Measurements from ENCODE around the gene TK2. TPM values are rescaled to one million over a fixed set of nuclear protein-coding genes. Genes with fewer than 3 reads are reported as not detected.

The TK2 gene
- total and polyA plus RNA-seq, 7 donors = 9.6 to 32.7 (median 17.6) TPM

GRCh38 chr16:66490774-66491715 is 58.9 kb downstream of the TK2 start:
- intact Hi-C loops (cut with DNase I) = no loop called here
- peak; percentile 57 for DNase-seq

GRCh38 chr16:66489818-66490217 is 60.1 kb downstream of the TK2 start:
- Histone ChIP-seq H3K27ac (no peak overlapping the region), H3K4me3 (no peak overlapping the region), H3K27me3 (no peaks in the 10 kb centered on the region), H3K36me3 (peaks cover 0 to 3% (median 0%) of the 10 kb centered on the region in 4 donors), H3K4me1 (peaks cover 0 to 14% (median 12%) of the 10 kb centered on the region in 4 donors), H3K9me3 (no peaks in the 10 kb centered on the region)
- peak; percentile 36 for DNase-seq
- intact Hi-C loops (cut with DNase I) = no loop called here
- TF ChIP-seq POLR2A (IDR thresholded peaks at IDR 0.05) (no peak), CTCF (IDR thresholded peaks at IDR 0.05) (no peak), POLR2AphosphoS5 (IDR thresholded peaks at IDR 0.05) (no peak), EP300 (IDR thresholded peaks at IDR 0.05) (no peak)
- WGBS, 2 donors = 91 to 96% methylated on average over 5 of the region's 5 CpGs

More at GRCh38 chr16:66490774-66491715, 58.9 kb downstream of the TK2 start:
- Histone ChIP-seq H3K9me3 (no peaks in the 10 kb centered on the region), H3K27ac (no peak overlapping the region), H3K27me3 (no peaks in the 10 kb centered on the region), H3K36me3 (no peaks in the 10 kb centered on the region), H3K4me3 (no peak overlapping the region), H3K4me1 (peaks cover 0 to 14% (median 12%) of the 10 kb centered on the region in 4 donors)
- WGBS, 2 donors = 71 to 88% methylated on average over 8 of the region's 8 CpGs
- TF ChIP-seq POLR2A (IDR thresholded peaks at IDR 0.05) (no peak), CTCF (IDR thresholded peaks at IDR 0.05) (no peak), EP300 (IDR thresholded peaks at IDR 0.05) (no peak), POLR2AphosphoS5 (IDR thresholded peaks at IDR 0.05) (no peak)

- Histone ChIP-seq H3K36me3 (peaks cover 0 to 7% (median 0%) of the 10 kb centered on the region in 4 donors), H3K27me3 (no peaks in the 10 kb centered on the region), H3K4me3 (no peak overlapping the region), H3K4me1 (peaks cover 0 to 14% (median 12%) of the 10 kb centered on the region in 4 donors), H3K27ac (no peak overlapping the region), H3K9me3 (no peaks in the 10 kb centered on the region)
- intact Hi-C loops (cut with DNase I) = no loop called here
- no peak for TF ChIP-seq POLR2A (IDR thresholded peaks at IDR 0.05)
- TF ChIP-seq CTCF (IDR thresholded peaks at IDR 0.05) = no peak
- no peak for TF ChIP-seq POLR2AphosphoS5 (IDR thresholded peaks at IDR 0.05)
- TF ChIP-seq EP300 (IDR thresholded peaks at IDR 0.05) = no peak
- peak; percentile 5 for DNase-seq
- WGBS, 2 donors = 85 to 89% methylated on average over 2 of the region's 2 CpGs
Observed at GRCh38 chr16:66489385-66489784, 60.5 kb downstream of the TK2 start.

GRCh38 chr16:66488505-66488904 is 61.4 kb downstream of the TK2 start:
- WGBS, 2 donors = 95 to 96% methylated on average over 1 of the region's 1 CpG
- no peaks in the 10 kb centered on the region for H3K9me3 ChIP-seq
- H3K4me3 ChIP-seq = no peak overlapping the region
- H3K27ac ChIP-seq = no peak overlapping the region
- intact Hi-C loops (cut with DNase I) = no loop called here
- no peaks in the 10 kb centered on the region for H3K27me3 ChIP-seq
- peaks cover 0 to 8% (median 0%) of the 10 kb centered on the region in 4 donors for H3K36me3 ChIP-seq
- no peak for DNase-seq
- peaks cover 0 to 14% (median 12%) of the 10 kb centered on the region in 4 donors for H3K4me1 ChIP-seq
- TF ChIP-seq EP300 (IDR thresholded peaks at IDR 0.05) (no peak), POLR2AphosphoS5 (IDR thresholded peaks at IDR 0.05) (no peak), POLR2A (IDR thresholded peaks at IDR 0.05) (no peak), CTCF (IDR thresholded peaks at IDR 0.05) (no peak)
